Uterus (tissue), 4 donors: ENCODE results near the gene SIRT3. TPM values are rescaled to one million over a fixed set of nuclear protein-coding genes. Genes with fewer than 3 reads are reported as not detected.
A peak's percentile ranks its signal among the peaks of the same experiment; 100 is the strongest.
"Not testable (repeated sequence)": the region's sequence is repeated elsewhere in the genome, so short reads cannot be mapped to it uniquely, and the experiment has no call there.

ENCODE experiments used
- DNase-seq, 2 donors: peaks; one replicate each; pipeline ENCODE4 v3.0.0-alpha.2; 2019 to 2020
- H3K27ac ChIP-seq, 2 donors: fragments of 200-600 bp; sonication (generic); 1 replicate in 1 of 2; 2 replicates in 1 of 2; pipeline ENCODE4 v1.5.1; 2016 to 2018
- H3K27me3 ChIP-seq, 2 donors: fragments of 200-600 bp; sonication (generic); one replicate each; pipeline ENCODE4 v1.5.1; 2018 to 2019; ENCODE audit warnings: control low read depth in 1 of 2
- H3K36me3 ChIP-seq, 2 donors: fragments of 200-600 bp; sonication (generic); one replicate each; pipeline ENCODE4 v1.5.1; 2019; ENCODE audit warnings: control low read depth in 1 of 2
- H3K4me1 ChIP-seq, 2 donors: fragments of 200-600 bp; sonication (generic); one replicate each; pipeline ENCODE4 v1.5.1; 2018 to 2019; ENCODE audit warnings: control low read depth in 1 of 2
- H3K4me3 ChIP-seq, 2 donors: fragments of 200-600 bp; sonication (generic); 1 replicate in 1 of 2; 2 replicates in 1 of 2; pipeline ENCODE4 v1.5.1; 2018 to 2019; ENCODE audit warnings: mild to moderate bottlenecking in 1 of 2
- H3K9me3 ChIP-seq, 2 donors: fragments of 200-600 bp; sonication (generic); one replicate each; pipeline ENCODE4 v1.5.1; 2019; ENCODE audit warnings: control low read depth in 1 of 2
- CTCF ChIP-seq, 4 experiments: fragments of 200-600 bp in 2 of 4; fragments of 450-650 bp in 2 of 4; sonication (generic) in 2 of 4; IDR thresholded peaks; one replicate each; pipeline ENCODE4 v1.5.1; 2016 to 2019; ENCODE audit warnings: antibody characterized with exemption in 4 of 4, mild to moderate bottlenecking in 2 of 4, moderate library complexity in 1 of 4
- intact Hi-C: fragments of 100-400 bp; cut with DNase I; formaldehyde crosslinking; loops from one replicate; pipeline ENCODE4 v1.15.1; 2023; ENCODE audit warnings: low total_unique reads
- total RNA-seq, 4 donors: library from RNA; depleted of rRNA in 3 of 4; stranded (reverse); fragments of >200 nt in 3 of 4; gene quantifications; one replicate each; pipeline versions ENCODE4 v1.1.0 to v1.2.4, GENCODE V29; 2014 to 2023
- donor health status: DM: yes; HTN: yes; CAD: no.

SIRT3 gene
- total RNA-seq, 4 donors from 2014 or later, result 1.5 to 25.9 (median 9.8) TPM

- H3K27ac ChIP-seq, H3K36me3 ChIP-seq, H3K27me3 ChIP-seq, H3K4me1 ChIP-seq, H3K9me3 ChIP-seq, intact Hi-C loops, H3K4me3 ChIP-seq, DNase-seq: not testable (repeated sequence)
- TF ChIP-seq CTCF (IDR thresholded peaks at IDR 0.05), result peak in 1 of 4 experiments; percentile 28
Measured at GRCh38 chr11:180242-180641, 55.9 kb downstream of the SIRT3 start.

Other genes starting within 250 kb of the SIRT3 start
- not detected for gene SCGB1C1, start 43.3 kb downstream of the SIRT3 start, total RNA-seq
- 10 to 100 TPM in 3 of 4 donors, 1 to 10 TPM in 1; 8.7 to 57.8 (median 15.0) TPM for gene BET1L, start 28.9 kb downstream of the SIRT3 start, total RNA-seq
- 100 to 1,000 TPM in 2 of 4 donors, 10 to 100 TPM in 2; 84.5 to 376 (median 192) TPM for gene RIC8A, start 28.6 kb downstream of the SIRT3 start, total RNA-seq
- gene PSMD13, start 634 bp upstream of the SIRT3 start, total RNA-seq, result 10 to 100 TPM; 17.9 to 94.3 (median 78.2) TPM
- under 1 TPM in 2 of 4 donors, not detected in 2; 0.30 to 0.51 TPM for gene NLRP6, start 42.1 kb upstream of the SIRT3 start, total RNA-seq
- gene PGGHG, start 52.8 kb upstream of the SIRT3 start, total RNA-seq, result 10 to 100 TPM in 3 of 4 donors, 1 to 10 TPM in 1; 7.9 to 29.1 (median 14.2) TPM
- not detected for gene IFITM5, start 63.2 kb upstream of the SIRT3 start, total RNA-seq
- 100 to 1,000 TPM in 3 of 4 donors, 10 to 100 TPM in 1; 27.8 to 926 (median 269) TPM for gene IFITM2, start 71.5 kb upstream of the SIRT3 start, total RNA-seq
- 100 to 1,000 TPM in 2 of 4 donors, 10 to 100 TPM in 2; 13.4 to 672 (median 239) TPM for gene IFITM1, start 77.7 kb upstream of the SIRT3 start, total RNA-seq
- gene IFITM3, start 84.5 kb upstream of the SIRT3 start, total RNA-seq, result 1,000 to 10,000 TPM in 1 of 4 donors, 100 to 1,000 TPM in 2, 10 to 100 TPM in 1; 22.2 to 1,343 (median 242) TPM
- gene B4GALNT4, start 133.2 kb upstream of the SIRT3 start, total RNA-seq, result 10 to 100 TPM in 2 of 4 donors, 1 to 10 TPM in 2; 1.8 to 39.7 (median 19.9) TPM
- 1 to 10 TPM in 2 of 4 donors, under 1 TPM in 1, not detected in 1; 0.46 to 5.1 (median 1.5) TPM for gene PKP3, start 157.9 kb upstream of the SIRT3 start, total RNA-seq
- gene SIGIRR, start 178.7 kb upstream of the SIRT3 start, total RNA-seq, result 10 to 100 TPM; 13.3 to 61.5 (median 38.4) TPM
- gene ANO9, start 205.7 kb upstream of the SIRT3 start, total RNA-seq, result 1 to 10 TPM in 2 of 4 donors, under 1 TPM in 2; 0.59 to 8.2 (median 1.1) TPM
- 10 to 100 TPM; 20.7 to 43.7 (median 22.8) TPM for gene PTDSS2, start 213.9 kb upstream of the SIRT3 start, total RNA-seq